GM10266 (cell line): ENCODE measurements around the gene BTBD19.
"Not testable (repeated sequence)": the region's sequence is repeated elsewhere in the genome, so short reads cannot be mapped to it uniquely, and the experiment has no call there.

Experiments
- DNase-seq: peaks from one replicate; pipeline ENCODE4 v3.0.0; 2012; ENCODE audit errors: extremely low spot score
- TF ChIP-seq, protein P1 (sequence below): IDR thresholded peaks from 2 replicates; pipeline ENCODE4 v1.5.1; 2012; ENCODE audit warnings: mild to moderate bottlenecking, low read depth; ENCODE audit not compliant: control insufficient read depth, insufficient read depth; ENCODE audit errors: missing control alignments

The BTBD19 gene

DNA sequence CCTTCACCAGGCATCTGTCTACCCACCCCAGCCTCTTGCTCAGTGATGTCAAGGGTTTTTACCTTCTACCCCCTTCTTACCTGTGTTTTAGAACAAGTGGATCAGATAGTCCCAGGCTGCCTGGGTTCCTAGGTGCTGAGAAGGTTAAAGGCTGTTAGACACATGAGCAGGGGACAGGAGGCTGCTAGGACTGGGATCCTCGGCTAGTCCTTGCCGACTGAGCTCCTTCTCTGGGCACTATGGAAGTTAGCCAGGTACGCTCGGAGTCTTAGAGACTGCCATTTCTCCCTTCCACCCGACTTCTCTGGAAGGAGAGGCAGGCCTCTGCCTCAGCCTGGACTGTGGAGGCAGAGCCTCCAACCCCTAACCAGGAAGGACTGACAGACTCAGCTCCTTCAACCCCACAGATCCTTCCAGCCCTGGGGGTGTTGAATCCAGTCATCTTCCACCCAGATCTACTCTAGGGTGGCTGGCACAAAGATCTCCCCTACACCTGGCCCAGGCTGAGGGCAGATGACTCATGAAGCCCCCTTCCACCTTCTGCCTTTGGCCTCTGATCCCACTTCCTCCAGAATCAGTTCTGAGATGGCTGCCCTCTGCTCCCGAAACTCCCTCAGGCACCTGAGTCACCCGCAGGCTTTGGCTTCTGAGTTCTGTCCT, 1.5 kb upstream of the BTBD19 start, which contains the start of gene DYNLT4:
Gene DYNLT4 (minus strand): TSS at position 648 of the 660 bp plus-strand sequence. CDS start 683 bp downstream, outside the sequence.
- TF ChIP-seq, protein P1, sequence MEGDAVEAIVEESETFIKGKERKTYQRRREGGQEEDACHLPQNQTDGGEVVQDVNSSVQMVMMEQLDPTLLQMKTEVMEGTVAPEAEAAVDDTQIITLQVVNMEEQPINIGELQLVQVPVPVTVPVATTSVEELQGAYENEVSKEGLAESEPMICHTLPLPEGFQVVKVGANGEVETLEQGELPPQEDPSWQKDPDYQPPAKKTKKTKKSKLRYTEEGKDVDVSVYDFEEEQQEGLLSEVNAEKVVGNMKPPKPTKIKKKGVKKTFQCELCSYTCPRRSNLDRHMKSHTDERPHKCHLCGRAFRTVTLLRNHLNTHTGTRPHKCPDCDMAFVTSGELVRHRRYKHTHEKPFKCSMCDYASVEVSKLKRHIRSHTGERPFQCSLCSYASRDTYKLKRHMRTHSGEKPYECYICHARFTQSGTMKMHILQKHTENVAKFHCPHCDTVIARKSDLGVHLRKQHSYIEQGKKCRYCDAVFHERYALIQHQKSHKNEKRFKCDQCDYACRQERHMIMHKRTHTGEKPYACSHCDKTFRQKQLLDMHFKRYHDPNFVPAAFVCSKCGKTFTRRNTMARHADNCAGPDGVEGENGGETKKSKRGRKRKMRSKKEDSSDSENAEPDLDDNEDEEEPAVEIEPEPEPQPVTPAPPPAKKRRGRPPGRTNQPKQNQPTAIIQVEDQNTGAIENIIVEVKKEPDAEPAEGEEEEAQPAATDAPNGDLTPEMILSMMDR = no peak
- DNase-seq = no peak

DNA sequence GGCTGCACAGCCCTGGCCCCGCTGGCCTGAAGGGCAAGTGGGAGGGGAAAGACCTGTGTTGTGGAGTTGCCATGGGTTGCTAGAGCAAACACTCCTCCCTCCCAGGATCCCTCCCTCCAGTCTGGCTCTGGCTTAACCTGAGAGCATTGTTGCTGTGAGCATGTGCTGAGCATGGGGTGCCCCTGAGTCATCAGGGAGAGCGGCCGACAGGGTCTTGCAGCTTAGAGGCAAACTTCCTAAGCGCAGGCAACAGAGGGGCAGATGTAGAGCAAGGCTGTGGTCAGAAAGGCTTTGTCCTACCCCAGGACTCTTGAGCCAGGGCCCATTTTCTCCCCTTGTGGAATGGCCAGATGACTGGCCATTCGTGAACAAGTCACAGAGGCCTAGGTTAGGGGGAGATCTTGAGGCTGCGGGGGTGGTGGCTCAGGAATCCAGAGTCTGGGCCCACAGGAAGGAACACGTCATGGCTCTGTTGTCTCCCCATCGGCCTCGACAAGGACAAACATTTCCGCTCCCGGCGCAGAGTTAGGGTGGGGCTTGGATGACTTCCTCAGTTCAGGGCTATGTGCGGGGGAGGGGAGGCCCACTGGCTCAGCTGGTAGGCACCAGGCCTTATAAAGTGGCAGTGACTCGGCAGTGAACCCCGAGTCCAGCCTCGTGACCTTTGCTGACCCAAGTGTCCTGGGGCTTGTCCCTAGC, 810 bp upstream of the BTBD19 start:
- TF ChIP-seq, protein P1 = no peak
- DNase-seq = peak; percentile 88

GRCh38 chr1:44808938-44809917, 905 bp downstream of the BTBD19 start:
- TF ChIP-seq, protein P1 = no peak
- peak; percentile 88 for DNase-seq

- TF ChIP-seq, protein P1 = no peak
- no peak for DNase-seq
These were observed 1.9 kb downstream of the BTBD19 start for GRCh38 chr1:44810101-44810761.

- DNase-seq = not testable (repeated sequence)
These were observed 2.4 kb downstream of the BTBD19 start for GRCh38 chr1:44810762-44811105.

GRCh38 chr1:44811234-44811633, 2.9 kb downstream of the BTBD19 start:
- TF ChIP-seq, protein P1 = no peak
- no peak for DNase-seq
